PC-9 (cell line): Measurements from ENCODE around the gene ANO1. TPM values are rescaled to one million over a fixed set of nuclear protein-coding genes. Genes with fewer than 3 reads are reported as not detected.

Experiments
- BruUV-seq: library from RNA; stranded (reverse); fragments of 400-500 nt; replicated peaks from 2 replicates; lab custom pipeline; 2021; lab: Mats Ljungman, UMichigan
- CTCF ChIA-PET: fragments of 300-600 bp; sonication (Branson Sonifier 250); formaldehyde crosslinking; loops from one replicate; lab custom pipeline; 2022; ENCODE audit warnings: antibody characterized with exemption; lab: Charles Lee
- POLR2A ChIA-PET: fragments of 300-600 bp; sonication (Branson Sonifier 250); formaldehyde crosslinking; loops from one replicate; lab custom pipeline; 2022; ENCODE audit warnings: antibody characterized with exemption; ENCODE audit not compliant: unreplicated experiment; lab: Charles Lee
- DNase-seq, 2 experiments: peaks; one replicate each; pipeline versions ENCODE4 v3.0.0 to v3.0.0-alpha.2; 2015 to 2022; ENCODE audit warnings: mixed read lengths in 1 of 2
- H2AFZ ChIP-seq: fragments of 200-600 bp; sonication (generic); 2 replicates; pipeline ENCODE4 v1.8.1; 2017; ENCODE audit warnings: antibody characterized with exemption
- H3F3A ChIP-seq: fragments of 200-600 bp; sonication (generic); 2 replicates; pipeline ENCODE4 v1.8.1; 2017; ENCODE audit warnings: antibody characterized with exemption, mild to moderate bottlenecking, low read depth; ENCODE audit not compliant: insufficient read depth
- H3K27ac ChIP-seq: fragments of 200-600 bp; sonication (generic); 2 replicates; pipeline ENCODE4 v1.6.1; 2016; ENCODE audit warnings: mixed run types
- H3K27me3 ChIP-seq: fragments of 200-600 bp; sonication (generic); 2 replicates; pipeline ENCODE4 v1.6.1; 2016; ENCODE audit warnings: low read depth, mixed run types; ENCODE audit not compliant: insufficient read depth
- H3K36me3 ChIP-seq: fragments of 200-600 bp; sonication (generic); 2 replicates; pipeline ENCODE4 v1.6.1; 2016; ENCODE audit warnings: low read depth, mixed run types
- H3K4me1 ChIP-seq: fragments of 200-600 bp; sonication (generic); replicated peaks from 2 replicates; pipeline ENCODE4 v1.6.1; 2016; ENCODE audit warnings: mixed run types; ENCODE audit not compliant: insufficient read depth
- H3K4me2 ChIP-seq: fragments of 200-600 bp; sonication (generic); 2 replicates; pipeline ENCODE4 v1.6.1; 2017; ENCODE audit warnings: mixed run types
- H3K4me3 ChIP-seq: fragments of 200-600 bp; sonication (generic); 2 replicates; pipeline ENCODE4 v1.6.1; 2016; ENCODE audit warnings: mixed run types
- H3K79me2 ChIP-seq: fragments of 200-600 bp; sonication (generic); 2 replicates; pipeline ENCODE4 v1.6.1; 2017; ENCODE audit warnings: low read depth, mixed run types
- H3K9me2 ChIP-seq: fragments of 200-600 bp; sonication (generic); 2 replicates; pipeline ENCODE4 v1.8.1; 2017; ENCODE audit warnings: mild to moderate bottlenecking; ENCODE audit not compliant: insufficient read depth
- H3K9me3 ChIP-seq: fragments of 200-600 bp; sonication (generic); 2 replicates; pipeline ENCODE4 v1.8.1; 2016; ENCODE audit warnings: low read depth; ENCODE audit not compliant: insufficient read depth
- H4K20me1 ChIP-seq: fragments of 200-600 bp; sonication (generic); 2 replicates; pipeline ENCODE4 v1.8.1; 2017; ENCODE audit not compliant: insufficient read depth
- EZH2 ChIP-seq: fragments of 200-600 bp; sonication (generic); IDR thresholded peaks from 2 replicates; pipeline ENCODE4 v1.8.0; 2017; ENCODE audit warnings: antibody characterized with exemption, low read depth
- intact Hi-C: fragments of 100-400 bp; cut with micrococcal nuclease; formaldehyde crosslinking; loops from one replicate; pipeline ENCODE4 v1.10.0; 2022; ENCODE audit not compliant: unreplicated experiment
- total RNA-seq: library from RNA; stranded (reverse); gene quantifications from 2 replicates; pipeline ENCODE4 v1.2.3, GENCODE V29; 2021
- TF ChIP-seq, protein P1 (sequence below): fragments of 200-600 bp; sonication (generic); conservative IDR thresholded peaks from 2 replicates; pipeline ENCODE4 v1.6.1; 2017; ENCODE audit warnings: mixed run types, antibody characterized with exemption, mild to moderate bottlenecking, moderate library complexity

The ANO1 gene
- total RNA-seq, 1 experiment from 2014 or later, result 107 TPM

- H3K4me1 ChIP-seq, result no peaks in the 10 kb centered on the region
- TF ChIP-seq EZH2, result no peak
- TF ChIP-seq, protein P1, sequence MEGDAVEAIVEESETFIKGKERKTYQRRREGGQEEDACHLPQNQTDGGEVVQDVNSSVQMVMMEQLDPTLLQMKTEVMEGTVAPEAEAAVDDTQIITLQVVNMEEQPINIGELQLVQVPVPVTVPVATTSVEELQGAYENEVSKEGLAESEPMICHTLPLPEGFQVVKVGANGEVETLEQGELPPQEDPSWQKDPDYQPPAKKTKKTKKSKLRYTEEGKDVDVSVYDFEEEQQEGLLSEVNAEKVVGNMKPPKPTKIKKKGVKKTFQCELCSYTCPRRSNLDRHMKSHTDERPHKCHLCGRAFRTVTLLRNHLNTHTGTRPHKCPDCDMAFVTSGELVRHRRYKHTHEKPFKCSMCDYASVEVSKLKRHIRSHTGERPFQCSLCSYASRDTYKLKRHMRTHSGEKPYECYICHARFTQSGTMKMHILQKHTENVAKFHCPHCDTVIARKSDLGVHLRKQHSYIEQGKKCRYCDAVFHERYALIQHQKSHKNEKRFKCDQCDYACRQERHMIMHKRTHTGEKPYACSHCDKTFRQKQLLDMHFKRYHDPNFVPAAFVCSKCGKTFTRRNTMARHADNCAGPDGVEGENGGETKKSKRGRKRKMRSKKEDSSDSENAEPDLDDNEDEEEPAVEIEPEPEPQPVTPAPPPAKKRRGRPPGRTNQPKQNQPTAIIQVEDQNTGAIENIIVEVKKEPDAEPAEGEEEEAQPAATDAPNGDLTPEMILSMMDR, result peak; percentile 76
- H3K4me2 ChIP-seq, result no peak overlapping the region
- H2AFZ ChIP-seq, result no peak overlapping the region
- peaks cover 75% of the 10 kb centered on the region for H3F3A ChIP-seq
- peaks cover 51% of the 10 kb centered on the region for H3K36me3 ChIP-seq
- H3K27me3 ChIP-seq, result no peaks in the 10 kb centered on the region
- H3K9me2 ChIP-seq, result no peaks in the 10 kb centered on the region
- H3K79me2 ChIP-seq, result no peaks in the 10 kb centered on the region
- H3K9me3 ChIP-seq, result no peaks in the 10 kb centered on the region
- intact Hi-C loops, result no loop called here
- H4K20me1 ChIP-seq, result peaks cover 40% of the 10 kb centered on the region
- CTCF ChIA-PET, result interaction anchor here (0.6 to 0.7 kb wide), 2 partner anchors 23 to 476 kb away, joined by 3 to 5 read pairs; no protein-coding TSS in a partner anchor
- no peak overlapping the region for H3K27ac ChIP-seq
- no peak overlapping the region for H3K4me3 ChIP-seq
- DNase-seq, result peak in 1 of 2 experiments; percentile 62
- no TSS peak for BruUV-seq
- POLR2A ChIA-PET, result no interaction called here
Observed at GRCh38 chr11:70176940-70177689, 99.0 kb downstream of the ANO1 start.

- ChIA-PET CTCF (no interaction called here), POLR2A (no interaction called here)
- peaks cover 71% of the 10 kb centered on the region for H3F3A ChIP-seq
- H3K36me3 ChIP-seq, result peaks cover 52% of the 10 kb centered on the region
- H3K4me1 ChIP-seq, result no peaks in the 10 kb centered on the region
- H3K27me3 ChIP-seq, result no peaks in the 10 kb centered on the region
- DNase-seq, result no peak
- H2AFZ ChIP-seq, result no peak overlapping the region
- H3K27ac ChIP-seq, result no peak overlapping the region
- no peak for TF ChIP-seq EZH2
- TF ChIP-seq, protein P1, result no peak
- no TSS peak for BruUV-seq
- H4K20me1 ChIP-seq, result peaks cover 54% of the 10 kb centered on the region
- H3K4me3 ChIP-seq, result no peak overlapping the region
- H3K4me2 ChIP-seq, result no peak overlapping the region
- no peaks in the 10 kb centered on the region for H3K9me3 ChIP-seq
- intact Hi-C loops, result no loop called here
- H3K9me2 ChIP-seq, result no peaks in the 10 kb centered on the region
- H3K79me2 ChIP-seq, result no peaks in the 10 kb centered on the region
Observed at GRCh38 chr11:70180906-70181305, 102.8 kb downstream of the ANO1 start.

DNA sequence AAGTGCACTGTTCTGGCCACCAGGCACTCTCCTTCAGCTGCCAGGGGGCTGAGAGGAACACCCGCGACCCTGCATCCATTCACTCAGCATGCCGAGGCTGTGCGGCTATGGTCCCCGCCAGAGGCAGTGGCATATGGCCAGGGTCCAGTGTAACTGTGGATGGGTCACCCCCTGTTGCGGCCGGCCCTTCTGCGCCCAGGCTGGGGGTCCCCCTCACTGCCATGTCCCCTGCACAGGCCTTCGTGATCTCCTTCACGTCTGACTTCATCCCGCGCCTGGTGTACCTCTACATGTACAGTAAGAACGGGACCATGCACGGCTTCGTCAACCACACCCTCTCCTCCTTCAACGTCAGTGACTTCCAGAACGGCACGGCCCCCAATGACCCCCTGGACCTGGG is 104.1 kb downstream of the ANO1 start:
- no peak overlapping the region for H3K4me2 ChIP-seq
- H3K27ac ChIP-seq, result no peak overlapping the region
- H3K4me1 ChIP-seq, result no peaks in the 10 kb centered on the region
- no peaks in the 10 kb centered on the region for H3K79me2 ChIP-seq
- intact Hi-C loops, result no loop called here
- H3F3A ChIP-seq, result peaks cover 80% of the 10 kb centered on the region
- CTCF ChIA-PET, result no interaction called here
- H3K9me3 ChIP-seq, result no peaks in the 10 kb centered on the region
- H3K4me3 ChIP-seq, result no peak overlapping the region
- peaks cover 56% of the 10 kb centered on the region for H3K36me3 ChIP-seq
- no peaks in the 10 kb centered on the region for H3K27me3 ChIP-seq
- no peaks in the 10 kb centered on the region for H3K9me2 ChIP-seq
- DNase-seq, result no peak
- no peak overlapping the region for H2AFZ ChIP-seq
- peaks cover 42% of the 10 kb centered on the region for H4K20me1 ChIP-seq
- POLR2A ChIA-PET, result no interaction called here
- no TSS peak for BruUV-seq
- TF ChIP-seq EZH2, result no peak
- TF ChIP-seq, protein P1, result no peak
